HUDEP-2 (cell line): ENCODE results near the gene RBM28.
A peak's percentile ranks its signal among the peaks of the same experiment; 100 is the strongest.

Experiments used
- DNase-seq, 76 experiments: peaks; one replicate each; lab custom pipeline; 2025; ENCODE audit not compliant: unreplicated experiment in 76 of 76; lab: John Stamatoyannopoulos, UW

The RBM28 gene

DNA sequence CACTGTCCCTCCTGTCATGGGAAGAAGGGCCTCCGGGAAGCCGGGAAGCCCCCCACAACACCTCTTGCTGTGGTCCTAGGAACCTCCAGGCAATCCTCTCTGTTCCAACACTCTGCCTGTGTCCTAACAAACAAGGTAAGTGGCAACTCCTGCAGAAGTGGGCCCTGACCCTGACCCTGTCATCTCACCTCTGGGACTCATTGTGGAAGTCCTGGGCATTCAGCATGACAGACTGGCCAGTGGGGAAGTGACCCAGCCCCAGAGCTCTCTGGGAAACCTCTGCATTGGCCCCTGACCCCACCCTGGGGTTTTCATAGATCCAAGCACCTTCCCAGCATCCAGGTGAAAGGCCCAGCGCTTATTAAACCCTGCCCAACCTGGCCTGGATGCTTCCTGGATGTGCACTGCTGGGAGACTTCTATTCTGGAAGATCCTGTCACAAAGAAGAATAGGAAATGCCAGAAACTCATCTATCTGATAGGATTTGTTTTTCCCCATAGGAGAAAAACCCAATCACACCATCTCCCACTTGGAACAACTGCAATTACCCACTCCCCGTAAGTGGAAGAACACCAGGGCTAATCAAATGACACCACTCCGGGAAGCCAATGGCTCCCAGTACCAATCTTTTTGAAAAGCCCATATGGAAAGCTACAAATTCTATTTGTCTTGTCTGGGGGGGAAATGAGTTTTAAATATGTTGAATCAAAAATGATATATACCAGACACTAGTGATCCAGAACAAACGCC is 78.4 kb downstream of the RBM28 start:
- DNase-seq, result no peak

- DNase-seq, result no peak
These were observed 79.2 kb downstream of the RBM28 start for GRCh38 chr7:128264477-128264876.

DNA sequence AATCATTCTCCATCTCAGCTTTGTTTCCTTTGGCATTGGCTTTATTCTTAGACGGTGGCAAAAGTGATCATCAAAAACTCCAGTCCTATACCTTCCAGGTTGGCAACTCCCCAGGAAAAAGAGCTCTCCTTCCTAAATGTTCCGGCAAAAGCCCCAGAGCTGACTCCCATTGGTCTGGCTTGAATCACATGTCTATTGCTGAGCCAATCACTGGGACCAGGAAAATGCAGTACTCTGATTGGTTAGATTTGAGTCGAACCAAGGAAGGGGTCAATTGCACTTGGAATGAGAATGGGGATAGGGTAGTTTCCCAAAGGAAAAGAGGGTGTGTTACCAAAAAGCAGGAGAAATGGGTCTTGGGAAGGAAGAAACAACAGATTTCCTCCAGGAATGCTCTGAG is 80.3 kb downstream of the RBM28 start:
- DNase-seq, result no peak

GRCh38 chr7:128262273-128263028 is 81.3 kb downstream of the RBM28 start:
- no peak for DNase-seq

GRCh38 chr7:128260069-128260795 is 83.5 kb downstream of the RBM28 start:
- no peak for DNase-seq

- DNase-seq, result peak in 7 of 76 experiments; percentile 4 to 29 (median 13)
These were observed 84.3 kb downstream of the RBM28 start for GRCh38 chr7:128259131-128260061.

DNA sequence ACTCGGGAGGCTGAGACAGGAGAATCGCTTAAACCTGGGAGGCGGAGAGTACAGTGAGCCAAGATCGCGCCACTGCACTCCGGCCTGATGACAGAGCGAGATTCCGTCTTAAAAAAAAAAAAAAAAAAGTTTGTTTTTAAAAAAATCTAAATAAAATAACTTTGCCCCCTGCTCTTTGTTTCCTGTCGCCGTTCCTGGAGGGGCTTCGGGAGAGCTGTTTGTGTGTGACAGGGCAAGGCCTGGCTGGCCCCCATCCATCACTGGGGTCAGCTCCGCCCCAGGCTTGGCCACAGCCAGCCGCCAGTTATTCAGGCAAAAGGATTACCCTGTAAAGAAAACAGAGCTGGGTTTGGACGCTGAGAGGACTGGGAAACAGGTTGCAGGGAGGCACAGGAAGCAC is 86.2 kb downstream of the RBM28 start:
- DNase-seq, result no peak

GRCh38 chr7:128255271-128255670 is 88.4 kb downstream of the RBM28 start:
- DNase-seq, result no peak

- no peak for DNase-seq
These were observed 89.2 kb downstream of the RBM28 start for GRCh38 chr7:128254470-128254869.

GRCh38 chr7:128253701-128254100 is 90.0 kb downstream of the RBM28 start:
- no peak for DNase-seq

DNA sequence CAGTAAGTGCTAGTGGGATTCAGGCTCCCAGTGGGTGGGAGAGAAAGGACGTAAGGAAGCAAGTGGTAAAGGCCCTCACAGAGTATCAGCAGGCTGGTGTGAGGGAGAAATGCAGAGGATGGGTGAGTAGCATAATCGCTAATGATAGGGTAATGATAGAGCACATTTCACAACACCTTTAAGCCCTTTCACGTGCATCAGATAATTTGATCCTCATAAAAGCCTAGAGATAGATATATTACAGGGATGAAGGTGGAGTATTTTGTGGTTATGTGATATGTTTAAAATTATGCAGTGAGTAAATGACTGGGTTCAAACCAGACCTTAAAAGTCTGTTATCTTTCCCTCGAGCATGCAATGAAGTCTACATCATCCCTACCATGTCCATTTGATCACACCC is 92.4 kb downstream of the RBM28 start:
- no peak for DNase-seq
